Ureter (tissue), 1 donor: ENCODE measurements around the gene ASB8. TPM values are rescaled to one million over a fixed set of nuclear protein-coding genes. Genes with fewer than 3 reads are reported as not detected.

Source experiments
- DNase-seq: peaks from one replicate; pipeline ENCODE4 v3.0.0-alpha.2; 2020; ENCODE audit warnings: low spot score
- total RNA-seq: library from RNA; stranded (reverse); gene quantifications from one replicate; pipeline ENCODE4 v1.2.4, GENCODE V29; 2023
- donor health status: DM: yes; HTN: yes; CAD: no.

The ASB8 gene
- total RNA-seq, 1 donor from 2014 or later: 51.1 TPM

DNA sequence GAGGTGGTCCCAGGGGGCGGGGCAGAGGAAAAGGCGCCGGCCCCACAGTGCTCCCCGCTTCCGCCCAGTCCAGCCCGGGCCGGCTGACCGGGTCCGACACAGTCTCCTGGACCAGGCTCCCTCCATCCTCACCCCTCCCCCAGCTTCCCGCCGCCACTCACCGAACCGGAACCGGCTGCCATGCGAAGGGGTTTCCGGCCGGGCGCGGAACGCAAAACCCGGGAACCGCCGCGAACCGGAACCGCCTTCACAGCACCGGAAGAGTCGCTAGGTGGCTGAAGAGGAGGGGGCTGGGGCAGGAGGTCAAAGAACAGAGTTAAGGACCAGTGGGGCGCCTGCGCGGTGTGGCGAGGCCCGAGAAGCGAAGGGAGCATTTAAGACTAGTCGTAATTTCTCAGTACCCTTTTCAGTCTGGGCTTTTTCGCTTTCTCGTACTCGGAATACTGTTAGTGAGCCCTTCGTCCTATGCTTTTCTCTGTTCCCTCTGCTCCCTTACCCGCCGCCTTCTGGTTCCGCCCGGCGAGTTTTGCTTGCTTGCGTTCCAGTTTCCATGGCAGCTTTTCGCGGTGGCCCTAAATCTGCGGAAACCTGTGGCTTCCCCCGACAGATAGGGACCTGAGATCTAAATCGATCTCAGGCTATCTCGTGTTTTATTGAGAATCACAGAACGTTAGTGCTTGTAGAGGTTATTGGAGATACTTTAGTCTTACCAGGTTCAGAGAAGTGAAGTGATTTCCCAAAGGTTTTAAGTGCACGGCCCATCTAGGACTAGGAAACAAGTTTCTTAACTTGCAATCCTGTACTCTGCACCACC lies 51.2 kb downstream of the ASB8 start, which contains the start of gene SENP1:
Gene SENP1 (minus strand): TSS at position 213 of the 814 bp plus-strand sequence. CDS start 4,607 bp downstream, outside the sequence.
- peak; percentile 91 for DNase-seq

DNA sequence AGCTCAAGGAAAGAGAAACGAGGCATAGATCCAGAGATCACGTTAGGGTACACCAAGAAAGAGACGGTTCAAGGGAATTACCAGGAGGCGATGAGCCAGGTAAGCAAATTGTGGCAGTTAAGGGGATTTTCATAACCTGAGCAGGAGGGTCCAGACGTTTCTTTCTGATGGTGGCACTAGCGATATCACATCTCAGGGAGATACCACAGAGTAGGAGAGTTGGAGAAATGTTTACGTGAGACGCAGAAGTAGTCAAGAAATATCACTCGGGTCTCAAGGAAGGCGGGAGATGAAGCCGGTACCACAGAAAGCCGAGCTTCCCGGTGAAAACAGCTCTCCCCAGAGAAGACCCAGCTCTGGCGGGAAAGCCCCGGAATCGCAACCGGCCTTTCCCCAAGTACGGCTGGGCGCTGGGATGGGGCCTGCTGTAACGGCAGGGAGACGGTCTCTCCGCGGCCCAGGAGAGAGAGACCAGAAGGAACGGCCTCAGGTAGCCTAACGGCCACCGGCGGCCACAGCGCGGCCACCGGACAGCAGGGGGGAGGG lies 51.9 kb downstream of the ASB8 start:
- no peak for DNase-seq

DNA sequence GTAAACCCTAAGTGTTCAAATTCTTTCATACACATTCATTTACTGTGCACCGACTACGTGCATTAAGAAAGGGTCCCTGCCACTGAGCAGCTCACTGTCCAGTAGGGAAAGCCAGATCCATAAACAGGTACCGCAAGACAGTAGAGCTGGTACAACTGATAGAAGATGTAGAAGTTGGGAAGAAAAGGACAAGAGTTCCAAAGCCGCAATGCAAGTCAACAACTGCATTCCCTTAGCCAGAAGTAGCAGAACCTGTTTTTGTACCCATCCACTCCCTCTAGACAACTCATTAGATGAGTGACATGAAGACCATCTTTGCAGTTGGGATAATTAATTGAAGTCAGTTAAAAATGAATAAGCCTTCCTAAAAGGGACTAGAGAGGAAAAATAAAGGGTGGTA lies 52.8 kb downstream of the ASB8 start:
- no peak for DNase-seq

Other genes starting within 250 kb of the ASB8 start
- 39.0 TPM for gene TMEM106C, start 193.9 kb downstream of the ASB8 start, total RNA-seq
- not detected for gene COL2A1, start 153.0 kb downstream of the ASB8 start, total RNA-seq
- 32.3 TPM for gene SENP1, start 51.4 kb downstream of the ASB8 start, total RNA-seq
- gene PFKM, start 38.2 kb downstream of the ASB8 start, total RNA-seq: 55.1 TPM
- 5.6 TPM for gene CCDC184, start 26.1 kb upstream of the ASB8 start, total RNA-seq
- not detected for gene OR10AD1, start 45.8 kb upstream of the ASB8 start, total RNA-seq
- 35.3 TPM for gene ZNF641, start 193.4 kb upstream of the ASB8 start, total RNA-seq